NK-92 treated with Interleukin-12 subunit alpha and Interleukin-12 subunit beta, amount 100 ng/mL, for 24 hours (cell line): ENCODE data around the gene ACTL7B.
"Not testable (repeated sequence)": the region's sequence is repeated elsewhere in the genome, so short reads cannot be mapped to it uniquely, and the experiment has no call there.

Experiments
- DNase-seq: peaks from one replicate; lab custom pipeline; 2025; lab: John Stamatoyannopoulos, UW

The ACTL7B gene

DNA sequence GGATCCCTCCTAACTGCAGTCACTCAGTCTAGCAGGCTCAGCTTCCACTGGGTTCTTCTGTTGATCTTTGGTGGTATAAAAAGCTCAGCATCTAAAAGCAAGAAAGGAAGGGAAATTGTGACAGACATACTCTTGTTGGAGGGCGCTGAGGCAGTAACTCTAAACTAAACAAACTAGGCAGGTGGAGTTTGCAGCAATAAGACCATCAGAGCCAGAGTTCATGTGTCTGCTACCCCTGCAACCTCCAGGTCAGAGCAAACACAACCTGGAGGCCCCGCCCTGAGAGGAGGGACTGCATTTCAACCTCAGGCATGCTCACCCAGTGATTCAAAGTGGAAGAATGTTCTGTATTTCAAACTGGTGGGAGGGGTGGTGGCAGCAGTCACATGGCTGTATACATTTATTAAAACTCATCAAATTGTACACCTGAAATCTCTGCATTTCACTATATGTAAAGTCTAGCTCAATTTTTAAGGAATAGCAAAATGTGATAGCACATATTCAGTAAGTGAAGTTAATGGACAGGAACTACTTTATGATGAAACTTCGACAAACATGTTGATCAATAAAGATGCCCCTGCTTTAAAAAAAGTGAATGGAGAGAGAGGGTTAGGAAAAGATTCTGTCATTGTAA, 13.4 kb upstream of the ACTL7B start:
- DNase-seq = no peak

DNA sequence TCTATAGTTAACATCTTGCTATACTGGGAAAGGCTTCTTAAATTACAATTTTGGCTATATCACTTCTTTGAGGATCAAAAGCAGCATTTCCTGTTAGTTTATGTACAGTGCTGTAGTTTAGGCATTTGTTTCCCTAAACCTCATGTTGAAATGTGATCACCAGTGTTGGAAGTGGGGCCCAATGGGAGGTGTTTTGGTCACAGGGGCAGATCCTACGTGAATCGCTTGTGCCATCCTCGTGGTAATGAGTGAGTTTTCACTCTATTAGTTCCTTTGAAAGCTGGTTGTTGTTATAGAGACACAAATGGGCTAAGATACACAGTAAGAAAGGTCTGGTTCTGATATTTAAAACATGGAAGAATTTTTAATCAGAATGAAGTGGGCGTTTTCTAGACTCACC, 12.0 kb upstream of the ACTL7B start:
- DNase-seq = no peak

DNA sequence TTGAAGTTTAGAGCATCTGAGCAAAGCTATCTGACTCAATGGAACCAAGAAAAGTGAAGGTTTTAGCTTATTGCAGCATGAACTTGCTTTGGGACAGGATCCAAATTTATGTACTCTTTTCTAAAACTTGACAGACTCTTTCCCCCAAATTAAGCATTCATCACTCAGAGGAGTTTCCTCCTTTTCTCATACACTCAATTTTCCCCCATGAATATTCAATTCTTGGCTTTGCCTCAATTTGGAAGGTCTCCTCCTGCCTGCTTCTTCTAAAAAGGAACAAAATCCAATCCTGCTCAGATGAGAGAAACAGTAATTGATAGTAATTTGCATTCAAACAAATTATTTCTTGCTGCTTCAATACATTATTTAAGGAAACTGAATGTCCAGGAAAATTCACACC, 11.3 kb upstream of the ACTL7B start:
- no peak for DNase-seq

DNA sequence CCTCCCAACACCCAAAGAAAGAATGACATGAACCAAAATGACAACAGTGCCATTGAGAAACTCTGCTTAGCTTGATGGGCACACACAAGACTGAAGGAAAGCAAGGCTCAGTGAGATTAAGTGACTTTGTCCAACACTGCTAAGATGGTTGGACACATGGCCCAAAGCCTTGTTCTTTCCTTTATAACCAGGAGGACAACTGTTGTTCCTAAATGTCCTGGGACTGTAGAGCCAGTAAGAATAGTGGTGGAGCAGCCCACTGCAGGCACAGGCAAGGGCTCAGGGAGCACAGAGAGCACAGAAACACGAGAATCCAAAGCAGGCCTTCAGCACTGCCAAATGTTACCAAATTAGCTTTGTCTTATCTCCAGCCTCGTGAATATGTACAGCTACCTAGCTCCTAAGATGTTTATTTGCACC, 10.2 kb upstream of the ACTL7B start:
- DNase-seq = no peak

DNA sequence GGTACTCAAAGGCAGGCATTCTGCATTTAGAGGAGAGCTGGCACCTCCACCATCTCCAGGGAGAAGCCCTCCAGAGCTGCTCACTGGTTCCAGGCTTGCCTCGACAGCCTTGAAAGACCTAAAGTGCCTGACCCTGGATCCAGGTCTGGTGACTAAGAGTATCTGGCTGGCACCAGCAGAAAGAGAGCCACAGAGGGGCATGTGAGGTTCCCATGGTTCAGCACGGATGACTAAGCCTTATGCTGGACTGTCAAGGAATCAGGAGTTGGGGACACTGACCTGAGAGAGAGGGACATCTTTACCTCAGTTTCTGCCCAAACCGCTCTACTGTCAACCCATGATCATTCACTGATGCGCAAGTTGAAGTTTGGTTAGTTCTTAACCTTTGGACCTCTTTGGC, 9.3 kb upstream of the ACTL7B start:
- DNase-seq = no peak

DNA sequence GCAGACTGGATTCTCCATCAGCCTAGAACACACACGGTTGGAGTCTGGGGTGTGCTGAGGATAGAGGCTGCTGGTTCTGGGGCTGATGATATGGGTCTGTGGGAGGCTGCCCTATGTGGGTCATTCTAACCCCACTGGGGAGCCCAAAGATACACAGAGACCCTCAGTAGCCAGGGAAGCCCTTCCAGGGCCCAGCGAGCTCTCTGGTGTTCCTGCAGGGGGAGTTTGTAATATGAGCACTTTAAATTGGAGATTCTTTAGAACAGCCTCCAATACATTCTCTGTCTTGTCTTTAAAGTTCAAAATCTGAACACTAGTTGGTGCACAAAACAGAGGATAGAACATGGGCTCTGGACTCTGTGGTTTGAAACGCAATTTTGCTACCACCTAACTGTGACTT, 8.7 kb upstream of the ACTL7B start:
- no peak for DNase-seq

DNA sequence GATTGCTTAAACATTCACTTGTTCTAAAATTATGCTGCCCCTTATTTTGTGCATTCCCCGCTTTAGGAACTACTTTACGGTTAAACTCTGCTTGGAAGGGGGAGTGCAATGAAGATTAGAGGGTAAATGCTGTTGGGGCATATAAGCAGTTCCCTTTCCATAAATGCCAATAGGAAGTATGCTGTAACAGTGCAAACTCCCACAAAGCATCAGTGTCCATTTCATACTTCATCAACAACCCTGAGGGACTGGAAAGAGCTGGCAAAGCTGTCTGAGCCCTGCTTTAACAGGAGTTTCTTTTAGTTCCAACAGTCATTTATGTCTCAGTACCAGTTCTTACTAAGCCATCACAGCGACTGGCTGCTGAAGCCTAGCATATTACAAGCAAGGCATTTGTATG, 8.1 kb upstream of the ACTL7B start:
- DNase-seq = no peak

DNA sequence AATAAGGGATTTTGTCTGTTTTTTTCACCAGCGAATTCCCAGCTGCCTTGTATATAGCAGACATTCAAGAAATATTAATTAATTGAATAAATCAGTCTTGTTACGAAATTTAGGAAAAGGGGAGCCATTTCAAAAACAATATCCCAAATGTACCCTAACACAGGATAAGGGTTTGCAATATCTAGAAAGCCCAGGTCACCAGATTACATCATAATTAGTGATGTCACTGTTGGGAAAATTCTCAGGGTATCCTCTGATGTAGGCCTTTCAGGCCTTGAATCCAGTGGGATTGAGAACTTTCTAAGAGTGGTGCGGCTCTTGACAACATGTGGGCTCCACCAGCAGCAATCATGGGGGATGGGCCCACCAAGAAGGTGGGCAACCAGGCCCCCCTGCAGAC, 6.2 kb upstream of the ACTL7B start, which contains the start of gene ACTL7A:
TSS of gene ACTL7A (plus strand) at position 270 of the 400 bp plus-strand sequence. CDS start at position 327, 57 bp downstream.
- DNase-seq = no peak

DNA sequence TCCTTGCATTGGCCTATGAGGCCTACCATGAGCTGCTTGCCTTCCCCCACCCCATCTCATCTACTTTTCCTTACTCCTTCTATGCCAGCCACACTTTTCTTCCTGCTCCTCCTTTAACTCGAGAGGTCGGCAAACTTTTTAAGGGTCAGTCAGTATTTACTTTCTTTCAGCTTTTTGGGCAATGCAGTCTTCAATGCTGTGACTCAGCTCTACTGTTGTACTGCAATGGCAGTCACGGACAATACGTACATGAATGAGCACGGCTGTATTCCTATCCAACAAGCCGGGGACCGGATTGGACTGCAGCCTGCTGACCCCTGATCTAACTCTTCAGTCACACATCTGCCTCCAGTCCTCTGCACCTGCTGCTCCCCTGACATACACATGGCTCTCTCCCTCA, 5.7 kb upstream of the ACTL7B start:
- DNase-seq = no peak

DNA sequence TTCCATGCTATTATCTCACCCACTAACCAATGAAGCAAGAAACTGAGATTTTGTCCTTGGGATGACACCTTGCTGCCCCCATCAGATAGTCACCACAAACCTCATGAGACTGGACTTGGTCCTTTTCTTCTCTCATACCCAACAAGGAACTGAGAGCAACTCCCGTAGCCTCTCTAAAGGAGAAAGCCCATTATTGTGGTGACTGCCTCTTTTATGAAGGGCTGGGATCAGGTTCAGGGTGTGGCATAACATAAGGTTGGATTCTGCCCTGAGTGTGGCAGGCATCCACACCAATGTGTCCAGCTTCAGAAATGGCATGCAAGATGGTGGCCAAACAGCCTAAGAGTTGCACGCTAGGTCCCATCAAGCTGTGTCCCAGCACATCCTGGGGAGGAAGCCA, 5.0 kb upstream of the ACTL7B start:
- DNase-seq = no peak

DNA sequence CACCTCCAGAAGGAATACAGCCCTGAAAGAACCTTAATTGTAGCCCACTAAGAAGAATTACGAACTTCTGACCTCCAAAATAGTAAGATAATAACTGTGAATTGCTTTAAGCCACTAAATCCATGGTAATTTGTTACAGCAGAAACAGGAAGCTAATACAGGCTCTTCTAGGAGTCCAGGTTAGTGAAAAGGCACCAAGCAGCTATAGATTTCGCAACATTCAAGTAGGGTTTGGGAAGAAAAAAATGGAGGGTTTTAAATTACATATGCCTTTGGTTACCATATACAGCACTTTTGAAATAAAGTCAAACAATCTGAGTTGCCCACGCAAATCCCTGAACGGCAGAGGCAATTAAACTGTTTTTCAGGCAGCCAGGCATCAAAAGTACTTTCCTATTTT, 4.6 kb upstream of the ACTL7B start:
- no peak for DNase-seq

DNA sequence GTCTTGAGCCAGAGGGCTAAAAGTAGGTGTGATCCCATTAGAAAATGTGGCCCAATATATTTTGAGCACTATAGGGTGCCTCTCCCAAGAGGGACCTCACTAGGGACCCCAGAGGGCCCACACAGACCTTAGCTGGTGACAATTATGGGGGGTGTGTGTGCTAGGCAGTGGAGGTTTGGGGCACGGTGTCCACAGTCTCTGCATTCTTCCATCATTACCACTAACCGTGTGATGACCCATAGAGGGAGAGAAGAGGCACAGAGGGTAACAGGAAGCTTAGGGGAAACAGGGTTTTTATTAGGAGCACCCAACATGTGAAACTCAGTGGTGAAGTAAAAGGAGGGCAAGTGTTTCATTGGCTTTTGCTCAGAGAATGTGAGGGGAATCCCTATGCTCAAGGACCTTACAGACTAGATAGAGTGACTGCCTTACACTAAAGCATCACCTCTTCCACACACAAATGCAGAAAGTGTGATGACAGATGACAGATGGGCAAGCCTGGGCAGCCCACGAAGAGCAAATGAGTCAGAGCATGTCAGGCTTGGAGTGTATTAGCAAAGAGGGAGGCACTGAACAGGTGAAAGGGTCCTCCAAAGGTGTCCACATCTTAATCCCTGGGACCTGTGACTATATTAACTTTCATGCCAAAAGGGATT, 3.8 kb upstream of the ACTL7B start:
- no peak for DNase-seq

DNA sequence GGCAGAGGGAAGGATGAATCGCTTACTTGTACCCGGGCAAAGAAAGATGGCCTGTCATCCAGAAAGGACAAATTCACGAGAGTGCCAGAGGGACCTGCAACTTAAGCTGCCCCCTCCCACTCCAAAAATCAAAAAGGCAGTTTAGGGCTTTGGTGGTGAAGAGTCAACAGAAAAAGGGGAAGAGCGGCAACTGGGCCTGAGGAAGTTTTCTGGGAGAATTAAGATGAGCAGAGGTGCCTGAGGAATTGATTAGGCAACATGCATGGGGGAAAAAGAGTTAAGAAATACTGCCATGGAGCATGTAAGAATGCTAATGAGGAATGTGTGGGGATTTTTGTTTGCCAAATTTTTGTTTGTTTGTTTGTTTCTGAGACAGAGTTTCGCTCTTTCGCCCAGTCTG, 1.8 kb upstream of the ACTL7B start:
- no peak for DNase-seq

DNA sequence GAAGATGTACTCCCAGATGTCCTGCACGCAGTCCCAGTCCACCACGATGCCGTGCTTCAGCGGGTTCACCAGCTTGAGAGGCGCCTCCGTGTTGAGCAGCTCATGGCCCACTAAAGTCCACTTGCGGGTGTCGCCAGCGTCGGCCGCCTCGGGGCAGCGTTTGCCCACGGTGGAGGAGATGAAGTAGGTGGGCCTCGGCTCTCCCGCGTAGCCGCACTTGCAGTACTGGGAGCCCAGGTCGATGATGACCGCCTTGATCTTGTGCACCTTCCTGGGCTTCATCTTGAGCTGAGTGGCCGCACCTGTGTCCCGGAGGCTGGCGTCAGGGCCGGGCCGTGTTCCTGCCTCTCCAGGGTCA, 278 bp downstream of the ACTL7B start:
- DNase-seq = no peak

DNA sequence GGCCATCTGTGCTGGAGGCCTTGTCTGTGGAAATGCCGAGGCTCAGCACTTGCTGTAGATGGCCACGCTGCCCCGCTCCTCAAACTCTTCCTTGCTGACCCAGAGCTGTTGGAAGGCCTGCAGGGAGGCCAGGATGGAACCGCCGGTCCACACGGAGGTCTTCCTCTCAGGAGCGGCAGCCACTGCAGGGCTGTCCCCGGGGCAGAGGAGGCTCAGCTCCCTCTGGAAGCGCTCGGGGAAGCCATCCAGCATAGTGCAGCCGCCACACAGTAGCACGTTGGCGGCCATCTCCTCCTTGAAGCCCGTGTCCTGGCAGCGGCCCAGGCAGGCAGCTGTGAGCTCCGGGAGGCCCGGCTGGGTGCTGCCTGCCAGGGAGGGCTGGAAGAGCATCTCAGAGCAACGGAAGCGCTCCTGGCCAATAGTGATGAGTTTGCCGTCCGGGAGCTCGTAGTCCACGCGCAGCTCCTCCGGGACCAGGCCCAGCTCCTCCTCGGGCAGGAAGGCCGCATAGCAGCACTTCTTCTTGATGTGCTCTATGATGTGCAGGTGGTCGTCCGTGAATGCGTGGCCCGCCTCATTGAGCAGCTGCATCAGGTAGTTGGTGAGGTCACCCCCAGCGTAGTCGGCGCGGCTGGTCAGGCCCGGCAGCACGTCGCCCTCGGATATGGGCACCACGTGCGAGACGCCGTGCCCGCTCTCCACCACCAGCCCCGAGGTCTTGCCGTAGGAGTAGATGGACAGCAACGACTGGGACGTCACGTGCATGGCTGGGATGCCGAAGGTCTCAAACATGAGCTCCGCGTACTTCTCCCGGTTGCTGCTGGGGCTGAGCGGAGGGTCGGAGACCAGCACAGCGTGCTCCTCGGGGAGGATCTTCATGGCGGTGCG, 901 bp downstream of the ACTL7B start:
- no peak for DNase-seq

DNA sequence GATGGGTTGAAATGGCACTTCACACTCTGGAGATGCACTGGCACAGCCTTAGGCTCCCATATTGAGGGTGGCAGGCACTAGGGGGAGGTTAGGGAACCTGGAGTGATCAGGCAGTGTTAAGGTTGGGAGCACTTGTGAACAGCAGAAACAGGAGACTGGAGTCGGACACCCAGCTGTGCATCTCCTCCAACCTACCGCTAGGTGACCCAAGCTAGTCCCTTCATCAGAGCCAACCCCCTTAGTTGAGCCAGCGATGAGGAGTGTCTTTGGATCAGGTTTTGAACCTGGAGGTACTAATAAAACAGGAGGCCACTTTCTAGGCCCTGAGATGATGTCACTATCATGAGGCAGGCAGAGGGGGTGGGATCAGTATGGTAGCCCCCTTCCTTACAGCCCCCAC, 1.7 kb downstream of the ACTL7B start:
- no peak for DNase-seq

DNA sequence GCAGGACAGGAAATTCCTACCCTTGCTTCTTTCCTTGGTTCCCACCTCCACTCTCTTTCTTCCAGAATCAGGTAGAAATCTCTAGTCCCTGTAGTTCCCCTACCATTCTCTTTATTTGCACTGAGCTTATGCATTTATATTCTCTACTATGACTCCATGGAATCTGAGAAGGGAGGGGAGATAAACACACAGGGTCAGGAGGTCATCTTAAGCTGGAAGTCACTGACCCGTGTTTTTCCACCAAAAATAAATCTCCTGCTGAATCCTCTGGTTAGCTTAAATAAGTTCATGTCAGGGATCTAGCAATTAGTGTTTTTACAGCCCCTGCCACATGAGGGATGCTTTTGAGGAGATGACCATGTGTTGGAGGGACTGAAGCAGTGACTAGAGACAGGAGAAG, 3.7 kb downstream of the ACTL7B start:
- no peak for DNase-seq

DNA sequence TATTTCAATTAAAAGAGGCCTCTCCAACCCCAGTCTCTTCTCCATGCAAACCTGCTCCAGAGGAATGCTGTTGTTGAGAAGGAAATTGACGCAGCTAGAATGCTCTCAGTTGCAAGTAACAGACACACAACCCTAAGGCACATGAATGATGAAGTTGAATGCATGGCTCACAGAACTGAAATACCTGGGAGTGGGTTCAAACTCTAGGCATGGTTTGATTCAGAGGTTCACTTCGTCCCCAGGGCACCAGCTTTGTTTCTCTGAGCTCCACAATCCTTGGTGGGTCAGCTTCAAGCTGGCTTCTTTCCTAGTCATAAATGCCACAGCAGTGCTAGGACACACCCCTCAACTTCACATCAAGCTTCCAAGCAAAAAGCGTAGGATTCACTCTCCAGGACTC, 4.6 kb downstream of the ACTL7B start:
- no peak for DNase-seq

DNA sequence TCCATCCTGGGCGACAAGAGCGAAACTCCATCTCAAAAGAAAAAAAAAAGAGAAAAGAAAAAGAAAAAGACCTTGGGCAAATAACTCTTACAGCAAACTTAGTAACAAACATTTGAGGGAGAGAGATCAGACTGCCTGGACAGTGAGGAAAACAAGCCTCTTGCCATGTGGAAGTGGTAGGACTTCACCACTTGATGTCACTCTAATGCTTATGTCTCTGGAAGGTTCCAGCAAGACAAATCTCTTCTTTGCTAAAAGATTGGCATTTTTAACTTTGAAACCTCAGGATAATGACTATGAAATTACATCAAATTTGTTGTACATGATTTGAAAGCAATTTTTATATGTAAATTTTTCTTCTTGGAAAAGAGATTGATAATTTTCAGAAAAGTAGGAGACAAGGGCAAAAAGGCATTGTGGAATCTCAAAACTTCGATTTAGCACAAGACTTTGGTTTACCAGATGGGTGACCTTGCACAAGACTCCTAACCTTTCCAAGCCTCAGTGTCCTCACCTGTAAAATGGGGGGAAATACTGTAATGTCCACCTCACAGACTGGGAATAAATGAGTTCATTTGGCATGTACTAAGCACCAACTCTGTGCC, 5.4 kb downstream of the ACTL7B start:
- DNase-seq = no peak

DNA sequence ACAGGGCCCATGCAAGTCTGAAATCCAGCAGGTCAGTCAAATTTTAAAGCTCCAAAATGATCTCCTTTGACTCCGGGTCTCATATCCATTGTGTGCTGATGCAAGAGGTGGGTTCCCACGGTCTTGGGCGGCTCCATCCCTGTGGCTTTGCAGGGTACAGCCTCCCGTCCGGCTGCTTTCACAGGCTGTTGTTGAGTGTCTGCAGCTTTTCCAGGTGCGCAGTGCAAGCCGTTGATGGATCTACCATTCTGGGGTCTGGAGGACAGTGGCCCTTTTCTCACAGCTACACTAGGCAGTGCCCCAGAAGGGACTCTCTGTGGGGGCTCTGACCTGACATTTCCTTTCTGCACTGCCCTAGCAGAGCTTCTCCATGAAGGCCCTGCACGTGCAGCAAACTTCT, 7.5 kb downstream of the ACTL7B start:
- not testable (repeated sequence) for DNase-seq

DNA sequence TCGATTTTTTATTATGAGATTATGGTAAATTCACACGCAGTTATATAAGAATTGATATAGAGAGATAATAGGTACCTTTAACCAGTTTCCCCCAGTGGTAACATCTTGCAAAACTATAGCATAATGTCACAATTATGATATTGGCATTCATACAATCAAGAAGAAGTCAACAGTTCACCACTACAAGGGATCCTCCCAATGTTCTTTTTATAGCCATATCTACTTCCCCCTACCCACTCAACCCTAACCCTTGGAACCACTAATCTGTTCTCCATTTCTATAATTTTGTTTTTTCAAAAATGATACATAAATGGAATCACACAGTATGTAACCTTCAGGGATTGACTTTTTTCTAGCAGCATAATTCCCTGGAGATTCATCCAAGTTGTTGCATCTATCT, 9.8 kb downstream of the ACTL7B start:
- no peak for DNase-seq

DNA sequence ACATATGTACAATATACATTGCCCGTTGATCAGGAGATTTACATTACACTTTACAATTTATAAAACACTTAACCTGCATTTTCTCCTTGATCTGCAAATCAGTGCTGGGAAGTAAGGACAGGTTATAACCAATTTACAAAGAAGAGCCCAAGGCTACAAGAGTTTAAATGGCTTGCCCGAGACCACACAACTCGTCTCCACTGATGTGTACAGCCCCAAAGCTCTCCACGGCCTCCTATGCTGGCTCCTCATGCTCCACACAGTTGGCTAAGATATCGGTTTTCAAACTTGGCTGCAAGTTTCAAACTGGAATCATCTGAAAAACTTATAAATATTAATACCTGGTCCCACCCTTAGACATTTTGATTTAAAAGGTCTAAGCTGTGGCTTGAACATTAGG, 10.3 kb downstream of the ACTL7B start:
- DNase-seq = no peak

DNA sequence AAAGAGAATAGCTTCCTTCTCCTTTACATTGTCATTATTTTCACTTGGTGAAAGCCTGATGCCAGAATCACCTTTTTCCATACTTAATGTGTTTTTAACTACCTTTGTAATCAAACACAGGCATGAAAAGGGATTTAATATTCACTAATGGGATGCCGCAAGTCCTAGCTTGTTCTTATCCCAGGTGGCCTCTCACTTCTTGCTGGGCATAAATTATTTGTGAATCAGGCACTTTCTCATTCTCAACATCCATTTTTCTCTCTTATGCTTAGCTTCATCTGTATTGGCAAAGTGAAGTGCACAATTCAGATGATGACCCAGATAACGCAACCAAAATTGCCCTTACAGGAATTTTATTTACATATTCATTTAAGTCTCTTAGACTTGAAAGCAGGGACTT, 10.9 kb downstream of the ACTL7B start:
- DNase-seq = no peak
